Liver (tissue), 9 donors: Measurements from ENCODE around the gene FCF1. TPM values are rescaled to one million over a fixed set of nuclear protein-coding genes. Genes with fewer than 3 reads are reported as not detected.

Source experiments
- DNase-seq: peaks from one replicate; pipeline ENCODE4 v3.0.0-alpha.2; 2017; ENCODE audit warnings: low spot score
- H3K27ac ChIP-seq, 2 donors: one replicate each; pipeline ENCODE4 v1.7.0; 2013; ENCODE audit warnings: inconsistent platforms in 2 of 2, low read length in 2 of 2, control low read depth in 1 of 2, low read depth in 1 of 2, mild to moderate bottlenecking in 1 of 2
- H3K27me3 ChIP-seq, 4 donors: one replicate each; pipeline versions ENCODE4 v1.6.1 to v1.7.0; 2013; ENCODE audit warnings: low read length in 3 of 4, inconsistent platforms in 1 of 4, mild to moderate bottlenecking in 1 of 4, moderate library complexity in 1 of 4; ENCODE audit not compliant: control insufficient read depth in 4 of 4, insufficient read depth in 4 of 4
- H3K36me3 ChIP-seq, 4 donors: one replicate each; pipeline versions ENCODE4 v1.6.1 to v1.7.0; 2013; ENCODE audit warnings: low read length in 3 of 4, mild to moderate bottlenecking in 3 of 4, low read depth in 1 of 4, moderate library complexity in 1 of 4; ENCODE audit not compliant: control insufficient read depth in 4 of 4, insufficient read depth in 3 of 4
- H3K4me1 ChIP-seq, 4 donors: one replicate each; pipeline versions ENCODE4 v1.6.1 to v1.7.0; 2013; ENCODE audit warnings: low read length in 3 of 4, mild to moderate bottlenecking in 3 of 4, moderate library complexity in 1 of 4; ENCODE audit not compliant: control insufficient read depth in 4 of 4, insufficient read depth in 4 of 4
- H3K4me3 ChIP-seq, 3 donors: one replicate each; pipeline versions ENCODE4 v1.6.1 to v1.7.0; 2013; ENCODE audit warnings: low read length in 3 of 3, control low read depth in 1 of 3, low read depth in 1 of 3, mild to moderate bottlenecking in 1 of 3
- H3K9ac ChIP-seq, 2 donors: one replicate each; pipeline ENCODE4 v1.7.0; 2013; ENCODE audit warnings: low read length in 2 of 2, mild to moderate bottlenecking in 2 of 2, moderate library complexity in 2 of 2, control low read depth in 1 of 2, low read depth in 1 of 2
- H3K9me3 ChIP-seq, 4 donors: one replicate each; pipeline versions ENCODE4 v1.6.1 to v1.7.0; 2013; ENCODE audit warnings: low read length in 3 of 4; ENCODE audit not compliant: control insufficient read depth in 4 of 4
- ATF3 ChIP-seq: IDR thresholded peaks from 2 replicates; pipeline ENCODE4 v1.6.1; 2016; ENCODE audit warnings: antibody characterized with exemption
- EGR1 ChIP-seq, 2 donors: IDR thresholded peaks; 2 replicates each; pipeline ENCODE4 v1.6.1; 2016 to 2018; ENCODE audit warnings: antibody characterized with exemption in 2 of 2, low read depth in 2 of 2
- FOXA1 ChIP-seq: IDR thresholded peaks from 2 replicates; pipeline ENCODE4 v1.6.1; 2016; ENCODE audit warnings: antibody characterized with exemption
- FOXA2 ChIP-seq: IDR thresholded peaks from 2 replicates; pipeline ENCODE4 v1.6.1; 2016; ENCODE audit warnings: antibody characterized with exemption
- GABPA ChIP-seq, 2 donors: IDR thresholded peaks in 1 of 2; conservative IDR thresholded peaks in 1 of 2; 2 replicates each; pipeline ENCODE4 v1.6.1; 2016; ENCODE audit warnings: antibody characterized with exemption in 2 of 2, mild to moderate bottlenecking in 1 of 2, moderate library complexity in 1 of 2
- HNF4A ChIP-seq, 2 donors: conservative IDR thresholded peaks; 2 replicates each; pipeline ENCODE4 v1.6.1; 2016; ENCODE audit warnings: antibody characterized with exemption in 2 of 2, mild to moderate bottlenecking in 2 of 2
- HNF4G ChIP-seq: IDR thresholded peaks from 2 replicates; pipeline ENCODE4 v1.6.1; 2016; ENCODE audit warnings: antibody characterized with exemption
- JUND ChIP-seq, 2 donors: IDR thresholded peaks; 2 replicates each; pipeline ENCODE4 v1.6.1; 2016; ENCODE audit warnings: antibody characterized with exemption in 2 of 2
- NR2F2 ChIP-seq: IDR thresholded peaks from 2 replicates; pipeline ENCODE4 v1.6.1; 2016; ENCODE audit warnings: antibody characterized with exemption
- RAD21 ChIP-seq, 2 donors: IDR thresholded peaks; 2 replicates each; pipeline ENCODE4 v1.6.1; 2016; ENCODE audit warnings: antibody characterized with exemption in 2 of 2, mild to moderate bottlenecking in 2 of 2
- REST ChIP-seq: IDR thresholded peaks from 2 replicates; pipeline ENCODE4 v1.6.1; 2016; ENCODE audit warnings: antibody characterized with exemption, mild to moderate bottlenecking
- RXRA ChIP-seq, 2 donors: IDR thresholded peaks; 2 replicates each; pipeline ENCODE4 v1.6.1; 2017 to 2018; ENCODE audit warnings: antibody characterized with exemption in 2 of 2, mild to moderate bottlenecking in 1 of 2
- SP1 ChIP-seq: IDR thresholded peaks from 2 replicates; pipeline ENCODE4 v1.6.1; 2018; ENCODE audit warnings: antibody characterized with exemption, mild to moderate bottlenecking
- TAF1 ChIP-seq: conservative IDR thresholded peaks from 2 replicates; pipeline ENCODE4 v1.6.1; 2016; ENCODE audit warnings: antibody characterized with exemption, mild to moderate bottlenecking
- YY1 ChIP-seq: IDR thresholded peaks from 2 replicates; pipeline ENCODE4 v1.6.1; 2016; ENCODE audit warnings: antibody characterized with exemption, mild to moderate bottlenecking
- ZBTB33 ChIP-seq: IDR thresholded peaks from 2 replicates; pipeline ENCODE4 v1.6.1; 2016; ENCODE audit warnings: antibody characterized with exemption
- WGBS: extraction: QIAGEN DNeasy Blood & Tissue Kit; methylation state at CpG from one replicate; pipeline ENCODE4 v1.1.7; 2013; 5-methylcytosine and 5-hydroxymethylcytosine counted together
- polyA plus RNA-seq, 2 donors: library from polyadenylated mRNA; stranded (reverse) in 1 of 2; unstranded in 1 of 2; fragments of 200-250 nt in 1 of 2; fragments of >200 nt in 1 of 2; fragmentation: Nextera tagmentation in 1 of 2; extraction: Ambion mirVana in 1 of 2; gene quantifications; one replicate each; pipeline versions ENCODE4 v1.2.1 to v1.2.3, GENCODE V29; 2013 to 2015
- total RNA-seq, 2 donors: library from RNA; depleted of rRNA; stranded (reverse); fragments of >200 nt; gene quantifications; one replicate each; pipeline ENCODE4 v1.2.3, GENCODE V29; 2014
- TF ChIP-seq, protein P1 (sequence below): IDR thresholded peaks from 2 replicates; pipeline ENCODE4 v1.6.1; 2016; ENCODE audit warnings: antibody characterized with exemption
- TF ChIP-seq, protein P2 (sequence below): fragments of 150-350 bp; IDR thresholded peaks from 2 replicates; pipeline ENCODE4 v1.5.1; 2017; ENCODE audit warnings: improper control_type of control experiment, low read depth, low read length; ENCODE audit not compliant: missing input control
- donor health status: healthy.
- donor health status: healthy.
- donor health status: healthy.
- donor health status: healthy.
- donor health status: healthy.

Gene FCF1
- total and polyA plus RNA-seq, 4 donors, result 3.7 to 15.3 (median 13.6) TPM

DNA sequence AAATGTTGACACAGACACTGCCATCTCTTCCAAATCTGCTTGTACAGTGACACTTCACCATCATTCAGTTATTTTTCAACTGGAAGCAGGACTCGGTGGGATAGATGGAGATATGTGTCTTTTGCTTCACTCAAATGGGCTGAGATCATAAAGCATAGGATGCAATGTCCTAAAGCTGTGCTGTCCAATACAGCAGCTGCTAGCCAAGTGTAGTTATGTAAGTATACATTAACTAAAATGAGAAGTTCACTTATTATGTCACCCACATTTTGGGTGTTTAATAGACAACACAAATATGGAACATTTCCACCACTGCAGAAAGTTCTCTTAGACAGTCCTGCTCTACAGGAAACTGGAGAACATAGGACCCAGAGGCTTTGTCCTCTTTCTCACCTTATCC is 43.7 kb upstream of the FCF1 start (continued):
- TF ChIP-seq TAF1, result no peak
- TF ChIP-seq EGR1 (IDR thresholded peaks at IDR 0.05; ENCODE audit: low read depth in 2 of 2), result no peak
- no peak for TF ChIP-seq HNF4A (conservative IDR thresholded peaks at IDR 0.05)
- TF ChIP-seq YY1, result no peak
- TF ChIP-seq ATF3, result no peak
- TF ChIP-seq SP1, result no peak
- TF ChIP-seq HNF4G, result no peak
- no peak for TF ChIP-seq NR2F2

DNA sequence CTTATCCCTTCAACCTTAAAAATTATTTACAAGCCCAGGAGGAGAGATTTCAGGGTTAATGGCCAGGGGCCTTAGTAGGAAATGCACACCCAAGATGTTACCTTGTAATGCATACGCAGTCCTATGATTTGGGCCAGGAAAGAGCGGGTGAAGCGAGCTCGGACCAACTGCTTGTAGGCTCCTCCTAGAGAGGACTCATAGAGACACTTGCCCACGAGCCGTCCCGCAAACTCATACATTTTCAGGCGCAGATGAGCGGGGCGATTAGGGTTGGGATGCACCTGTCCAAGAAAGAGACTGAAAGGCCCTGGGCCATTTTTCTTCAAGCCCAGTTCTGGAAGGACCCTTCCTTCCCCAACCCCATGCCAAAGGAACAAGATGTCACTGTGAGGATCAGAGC is 43.1 kb upstream of the FCF1 start:
- 98% methylated on average over 10 of the region's 10 CpGs for WGBS
- TF ChIP-seq RAD21 (IDR thresholded peaks at IDR 0.05) (no peak), REST (no peak), TAF1 (no peak), EGR1 (IDR thresholded peaks at IDR 0.05; ENCODE audit: low read depth in 2 of 2) (no peak), RXRA (IDR thresholded peaks at IDR 0.05) (no peak), FOXA2 (no peak), NR2F2 (no peak), SP1 (no peak), FOXA1 (no peak), YY1 (no peak), GABPA (IDR thresholded peaks at IDR 0.05 in 1 of 2, conservative IDR thresholded peaks at IDR 0.05 in 1 of 2) (no peak), ATF3 (no peak), JUND (IDR thresholded peaks at IDR 0.05) (no peak), HNF4A (conservative IDR thresholded peaks at IDR 0.05) (no peak), HNF4G (no peak), ZBTB33 (no peak)
- TF ChIP-seq, protein P1, sequence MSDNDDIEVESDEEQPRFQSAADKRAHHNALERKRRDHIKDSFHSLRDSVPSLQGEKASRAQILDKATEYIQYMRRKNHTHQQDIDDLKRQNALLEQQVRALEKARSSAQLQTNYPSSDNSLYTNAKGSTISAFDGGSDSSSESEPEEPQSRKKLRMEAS, result no peak
- TF ChIP-seq, protein P2, sequence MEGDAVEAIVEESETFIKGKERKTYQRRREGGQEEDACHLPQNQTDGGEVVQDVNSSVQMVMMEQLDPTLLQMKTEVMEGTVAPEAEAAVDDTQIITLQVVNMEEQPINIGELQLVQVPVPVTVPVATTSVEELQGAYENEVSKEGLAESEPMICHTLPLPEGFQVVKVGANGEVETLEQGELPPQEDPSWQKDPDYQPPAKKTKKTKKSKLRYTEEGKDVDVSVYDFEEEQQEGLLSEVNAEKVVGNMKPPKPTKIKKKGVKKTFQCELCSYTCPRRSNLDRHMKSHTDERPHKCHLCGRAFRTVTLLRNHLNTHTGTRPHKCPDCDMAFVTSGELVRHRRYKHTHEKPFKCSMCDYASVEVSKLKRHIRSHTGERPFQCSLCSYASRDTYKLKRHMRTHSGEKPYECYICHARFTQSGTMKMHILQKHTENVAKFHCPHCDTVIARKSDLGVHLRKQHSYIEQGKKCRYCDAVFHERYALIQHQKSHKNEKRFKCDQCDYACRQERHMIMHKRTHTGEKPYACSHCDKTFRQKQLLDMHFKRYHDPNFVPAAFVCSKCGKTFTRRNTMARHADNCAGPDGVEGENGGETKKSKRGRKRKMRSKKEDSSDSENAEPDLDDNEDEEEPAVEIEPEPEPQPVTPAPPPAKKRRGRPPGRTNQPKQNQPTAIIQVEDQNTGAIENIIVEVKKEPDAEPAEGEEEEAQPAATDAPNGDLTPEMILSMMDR, result no peak

More for the DNA sequence above, 43.1 kb upstream of the FCF1 start:
- H3K36me3 ChIP-seq, result peaks cover 17 to 68% (median 48%) of the 10 kb centered on the region in 4 donors
- no peaks in the 10 kb centered on the region for H3K9me3 ChIP-seq
- H3K4me1 ChIP-seq, result no peaks in the 10 kb centered on the region
- H3K27me3 ChIP-seq, result no peaks in the 10 kb centered on the region
- H3K4me3 ChIP-seq, result no peak overlapping the region
- H3K9ac ChIP-seq, result no peak overlapping the region
- H3K27ac ChIP-seq, result no peak overlapping the region
- no peak for DNase-seq
